ENCODE results near the gene PIP5KL1. TPM values are rescaled to one million over a fixed set of nuclear protein-coding genes. Genes with fewer than 3 reads are reported as not detected.
A peak's percentile ranks its signal among the peaks of the same experiment; 100 is the strongest.

PIP5KL1 gene
- total RNA-seq, 2 donors from 2014 or later = 3.1 to 16.5 TPM

GRCh38 chr9:127966416-127967150 is 36.0 kb upstream of the PIP5KL1 start:
- DNase-seq (ENCODE audit: low spot score) = peak; percentile 67
- 30% methylated on average over 8 of the region's 8 CpGs for WGBS
- H3K36me3 ChIP-seq = no peaks in the 10 kb centered on the region
- intact Hi-C loops (cut with DNase I) = loop anchor here (10.0 kb wide), 1 partner anchor 128 kb away; no protein-coding TSS in a partner anchor
- peak overlapping the region; percentile 90 to 92 for H3K27ac ChIP-seq
- no peak for TF ChIP-seq CTCF (IDR thresholded peaks at IDR 0.05)
- peak; percentile 53 for TF ChIP-seq POLR2AphosphoS5 (IDR thresholded peaks at IDR 0.05)
- H3K9me3 ChIP-seq = no peaks in the 10 kb centered on the region
- no peaks in the 10 kb centered on the region for H3K27me3 ChIP-seq (replicated peaks; ENCODE audit: insufficient read depth)
- H3K4me3 ChIP-seq = no peak overlapping the region
- H3K4me1 ChIP-seq (replicated peaks) = peaks cover 70% of the 10 kb centered on the region

- DNase-seq (ENCODE audit: low spot score) = no peak
- Histone ChIP-seq H3K27ac (peak overlapping the region; percentile 90 to 92), H3K4me3 (no peak overlapping the region), H3K4me1 (replicated peaks) (peaks cover 64% of the 10 kb centered on the region), H3K36me3 (no peaks in the 10 kb centered on the region), H3K9me3 (no peaks in the 10 kb centered on the region), H3K27me3 (replicated peaks; ENCODE audit: insufficient read depth) (no peaks in the 10 kb centered on the region)
- WGBS = 33% methylated on average over 6 of the region's 6 CpGs
- intact Hi-C loops (cut with DNase I) = loop anchor here (10.0 kb wide), 1 partner anchor 129 kb away; no protein-coding TSS in a partner anchor
- TF ChIP-seq POLR2A (IDR thresholded peaks at IDR 0.05) (no peak), CTCF (IDR thresholded peaks at IDR 0.05) (no peak), POLR2AphosphoS5 (IDR thresholded peaks at IDR 0.05) (no peak)
Measured at GRCh38 chr9:127965953-127966352, 35.4 kb upstream of the PIP5KL1 start.

GRCh38 chr9:127963359-127964064 is 32.9 kb upstream of the PIP5KL1 start:
- no peak for DNase-seq (ENCODE audit: low spot score)
- 38% methylated on average over 19 of the region's 19 CpGs for WGBS
- Histone ChIP-seq H3K4me3 (no peak overlapping the region), H3K27ac (peak overlapping the region; percentile 90 to 92), H3K36me3 (no peaks in the 10 kb centered on the region), H3K4me1 (replicated peaks) (peaks cover 43% of the 10 kb centered on the region), H3K9me3 (no peaks in the 10 kb centered on the region), H3K27me3 (replicated peaks; ENCODE audit: insufficient read depth) (no peaks in the 10 kb centered on the region)
- TF ChIP-seq POLR2AphosphoS5 (IDR thresholded peaks at IDR 0.05) = peak; percentile 43
- no peak for TF ChIP-seq POLR2A (IDR thresholded peaks at IDR 0.05)
- intact Hi-C loops (cut with DNase I) = loop anchor here (10.0 kb wide), 1 partner anchor 131 kb away; no protein-coding TSS in a partner anchor

- no peak for DNase-seq (ENCODE audit: low spot score)
- intact Hi-C loops (cut with DNase I) = loop anchor here (10.0 kb wide), 1 partner anchor 132 kb away; no protein-coding TSS in a partner anchor
- H3K27me3 ChIP-seq (replicated peaks; ENCODE audit: insufficient read depth) = no peaks in the 10 kb centered on the region
- no peaks in the 10 kb centered on the region for H3K9me3 ChIP-seq
- WGBS = 36% methylated on average over 3 of the region's 3 CpGs
- TF ChIP-seq CTCF (IDR thresholded peaks at IDR 0.05) (peak in 1 of 4 experiments; percentile 9), POLR2AphosphoS5 (IDR thresholded peaks at IDR 0.05) (no peak), POLR2A (IDR thresholded peaks at IDR 0.05) (no peak)
- H3K4me3 ChIP-seq = no peak overlapping the region
- peak overlapping the region; percentile 90 to 92 for H3K27ac ChIP-seq
- peaks cover 38% of the 10 kb centered on the region for H3K4me1 ChIP-seq (replicated peaks)
- H3K36me3 ChIP-seq = no peaks in the 10 kb centered on the region
Measured at GRCh38 chr9:127963041-127963358, 32.4 kb upstream of the PIP5KL1 start.

GRCh38 chr9:127962278-127962677 is 31.7 kb upstream of the PIP5KL1 start:
- intact Hi-C loops (cut with DNase I) = loop anchor here (10.0 kb wide), 1 partner anchor 133 kb away; no protein-coding TSS in a partner anchor
- Histone ChIP-seq H3K4me3 (no peak overlapping the region), H3K27me3 (replicated peaks; ENCODE audit: insufficient read depth) (no peaks in the 10 kb centered on the region), H3K4me1 (replicated peaks) (peaks cover 35% of the 10 kb centered on the region), H3K9me3 (no peaks in the 10 kb centered on the region), H3K27ac (peak overlapping the region; percentile 21 to 92), H3K36me3 (no peaks in the 10 kb centered on the region)
- WGBS = 46% methylated on average over 3 of the region's 3 CpGs
- TF ChIP-seq CTCF (IDR thresholded peaks at IDR 0.05) (no peak), POLR2A (IDR thresholded peaks at IDR 0.05) (no peak)
- no peak for DNase-seq (ENCODE audit: low spot score)

Data from prostate gland (tissue), 2 donors.